GM18907 (cell line): ENCODE measurements around the gene DIDO1.

Source experiments
- ATAC-seq: cut with Tn5 transposase; IDR thresholded peaks from one replicate; pipeline ENCODE4 v1.9.1; 2021; ENCODE audit warnings: mild to moderate bottlenecking, moderate library complexity; ENCODE audit not compliant: unreplicated experiment

DIDO1 gene

DNA sequence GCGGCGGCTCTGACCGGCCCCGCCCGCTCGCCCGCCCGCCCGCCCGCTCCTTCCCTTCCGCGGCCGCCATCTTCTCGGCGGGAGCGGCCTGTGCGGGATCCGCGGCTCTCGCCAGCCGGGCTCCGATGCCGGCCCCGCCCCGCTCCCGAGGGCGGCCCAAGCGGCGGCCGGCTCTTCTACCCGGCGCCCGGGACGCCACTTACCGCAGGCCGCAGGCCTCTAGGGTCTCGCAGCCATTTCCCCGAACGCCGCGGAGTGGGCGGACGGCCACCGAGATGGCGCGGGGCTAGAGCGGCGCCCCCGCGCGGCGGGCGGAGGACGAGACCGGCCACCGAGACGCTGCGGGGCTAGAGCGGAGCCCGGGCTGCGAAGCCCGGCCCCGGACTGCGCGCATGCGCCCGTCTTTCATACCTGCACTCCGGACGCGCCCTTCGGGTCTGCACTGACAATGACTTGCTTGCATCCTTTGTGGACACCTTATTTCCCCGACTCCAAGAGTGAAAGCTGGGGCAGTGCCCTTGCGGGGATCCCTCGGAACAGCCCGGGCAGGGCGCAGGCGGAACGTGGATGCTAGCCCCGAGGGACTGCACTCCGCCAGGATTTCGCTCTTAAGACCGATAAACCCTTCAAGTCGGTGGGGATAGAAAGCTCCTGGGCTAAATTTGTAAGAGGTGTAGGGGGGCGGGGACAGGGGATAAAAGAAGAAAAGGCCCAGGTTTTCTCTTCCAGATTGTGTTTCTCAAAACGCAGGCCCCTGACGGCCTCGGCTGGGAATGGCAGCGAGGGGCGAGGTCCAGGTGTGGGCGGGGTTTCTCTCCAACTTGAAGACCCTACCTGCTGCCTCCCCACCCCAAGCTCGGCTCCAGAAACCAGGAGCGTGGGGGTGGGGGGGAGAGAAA, at the start of gene DIDO1:
Gene DIDO1 (minus strand): TSS at position 277 of the 899 bp plus-strand sequence.
- ATAC-seq: peak; percentile 75

DNA sequence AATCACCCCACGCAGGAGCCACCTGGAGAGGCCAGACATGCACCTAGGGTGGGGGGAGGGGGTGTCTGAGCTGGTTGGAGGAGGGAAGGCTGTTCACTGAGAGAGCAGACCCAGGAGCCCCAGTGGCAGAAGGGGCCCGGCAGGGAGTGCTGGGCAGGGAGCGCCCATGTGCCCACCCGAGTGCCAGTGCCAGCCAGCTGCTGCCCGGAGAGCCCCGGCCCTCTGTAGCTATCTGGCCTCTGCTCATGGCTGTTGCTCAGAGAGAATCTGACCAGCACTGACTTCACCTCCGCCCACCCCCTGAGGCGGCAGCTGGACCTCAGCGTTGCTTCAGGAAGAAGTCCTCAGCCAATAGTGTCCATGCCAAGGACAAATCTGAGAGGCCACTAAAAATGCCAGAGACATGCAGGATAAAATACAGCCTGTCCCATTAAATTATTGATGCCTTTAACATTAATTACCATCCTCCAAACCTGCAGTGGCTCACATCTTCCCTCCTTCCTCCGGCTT, 49.0 kb upstream of the DIDO1 start:
- ATAC-seq: no peak

DNA sequence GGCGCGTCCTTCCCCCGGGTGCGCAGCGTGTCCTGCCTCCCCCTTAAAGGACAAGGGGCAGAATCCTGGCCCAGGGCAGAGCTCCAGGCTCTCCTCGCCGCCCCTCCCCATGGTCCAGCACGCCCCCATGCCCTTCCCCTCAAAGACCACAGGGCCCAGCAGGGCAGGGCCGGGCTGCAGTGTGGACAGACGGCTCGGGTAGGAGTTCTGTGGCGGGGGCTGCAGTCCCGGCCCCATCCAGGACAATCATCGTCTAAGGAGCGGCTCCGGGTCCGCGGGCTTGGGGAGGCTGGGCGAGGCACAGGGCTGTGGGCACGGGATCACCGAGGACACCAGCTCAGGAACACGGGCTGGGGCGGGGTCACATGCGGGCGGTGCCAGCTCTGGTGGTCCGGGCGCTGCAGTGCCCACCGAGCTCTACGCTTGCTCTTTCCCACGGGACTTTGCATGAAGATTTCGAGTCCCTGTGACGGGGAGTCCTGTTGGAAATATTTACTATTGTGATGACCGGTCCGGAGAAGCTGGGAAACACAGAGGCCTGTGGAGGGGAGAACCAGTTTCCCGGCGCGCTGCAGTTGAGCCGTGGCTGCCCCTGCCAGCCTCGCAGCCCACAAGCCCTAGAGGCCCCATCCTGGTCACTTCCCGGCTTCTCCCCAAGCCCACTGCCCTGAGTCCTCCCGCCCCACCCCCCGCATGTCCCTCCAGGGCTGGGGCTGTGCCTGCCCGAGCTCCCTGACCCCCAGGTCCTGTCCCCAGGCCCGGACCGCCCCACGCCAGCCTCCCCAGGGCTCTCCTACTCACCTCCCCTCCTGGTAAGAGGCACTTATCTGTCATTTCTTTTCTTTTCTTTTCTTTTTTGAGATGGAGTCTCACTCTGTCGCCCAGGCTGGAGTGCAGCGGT, 46.8 kb upstream of the DIDO1 start:
- ATAC-seq: no peak

DNA sequence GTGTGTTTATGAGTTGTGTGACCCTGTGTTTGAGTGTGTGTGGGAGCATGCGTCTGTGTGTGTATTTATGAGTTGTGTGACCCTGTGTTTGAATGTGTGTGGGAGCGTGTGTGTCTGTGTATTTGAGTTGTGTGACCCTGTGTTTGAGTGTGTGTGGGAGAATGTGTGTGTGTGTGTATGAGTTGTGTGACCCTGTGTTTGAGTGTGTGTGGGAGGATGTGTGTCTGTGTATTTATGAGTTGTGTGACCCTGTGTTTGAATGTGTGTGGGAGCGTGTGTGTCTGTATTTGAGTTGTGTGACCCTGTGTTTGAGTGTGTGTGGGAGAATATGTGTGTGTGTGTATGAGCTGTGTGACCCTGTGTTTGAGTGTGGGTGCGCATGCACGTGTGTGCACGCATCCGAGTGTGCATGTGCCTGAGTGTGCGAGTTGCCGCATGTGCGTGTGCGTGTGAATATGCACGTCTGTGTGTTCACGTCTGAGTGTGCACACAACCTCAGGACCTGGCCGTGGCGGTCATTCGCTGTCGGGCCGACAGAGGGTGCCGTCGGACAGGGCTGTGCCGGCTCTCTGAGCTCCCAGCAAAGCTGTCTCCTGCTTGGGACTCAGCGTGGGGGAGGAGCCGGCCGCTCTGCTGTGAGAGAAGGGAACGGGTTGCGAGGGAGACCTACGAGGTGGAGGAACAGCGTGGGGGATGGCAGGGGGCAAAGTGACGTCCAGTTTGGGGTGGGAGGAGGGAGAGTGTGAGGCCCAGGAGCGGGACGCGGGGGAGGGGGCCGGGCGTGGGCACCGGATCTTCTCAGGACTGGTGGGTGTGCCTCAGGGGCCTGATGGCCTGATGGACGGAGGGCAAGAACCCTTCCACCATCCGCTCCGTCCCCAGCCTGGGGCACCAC, 45.9 kb upstream of the DIDO1 start:
- peak; percentile 67 for ATAC-seq

DNA sequence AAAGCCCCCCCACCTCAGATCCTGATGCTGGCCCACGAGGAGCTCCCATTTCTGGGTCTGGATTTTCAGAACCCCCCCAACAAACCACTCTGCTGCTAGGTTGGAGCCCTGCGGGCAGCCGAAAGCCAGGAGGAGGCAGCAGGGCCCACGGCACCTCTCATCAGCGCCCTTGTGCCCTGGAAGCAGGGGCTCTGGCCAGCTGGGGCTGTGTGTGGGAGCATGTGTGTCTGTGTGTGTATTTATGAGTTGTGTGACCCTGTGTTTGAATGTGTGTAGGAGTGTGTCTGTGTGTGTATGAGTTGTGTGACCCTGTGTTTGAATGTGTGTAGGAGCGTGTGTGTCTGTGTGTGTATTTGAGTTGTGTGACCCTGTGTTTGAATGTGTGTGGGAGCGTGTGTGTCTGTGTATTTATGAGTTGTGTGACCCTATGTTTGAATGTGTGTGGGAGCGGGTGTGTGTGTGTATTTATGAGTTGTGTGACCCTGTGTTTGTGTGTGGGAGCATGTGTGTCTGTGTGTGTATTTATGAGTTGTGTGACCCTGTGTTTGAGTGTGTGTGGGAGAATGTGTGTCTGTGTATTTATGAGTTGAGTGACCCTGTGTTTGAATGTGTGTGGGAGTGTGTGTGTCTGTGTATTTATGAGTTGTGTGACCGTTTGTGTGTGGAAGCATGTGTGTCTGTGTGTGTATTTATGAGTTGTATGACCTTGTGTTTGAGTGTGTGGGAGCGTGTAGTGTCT, 45.1 kb upstream of the DIDO1 start:
- no peak for ATAC-seq

DNA sequence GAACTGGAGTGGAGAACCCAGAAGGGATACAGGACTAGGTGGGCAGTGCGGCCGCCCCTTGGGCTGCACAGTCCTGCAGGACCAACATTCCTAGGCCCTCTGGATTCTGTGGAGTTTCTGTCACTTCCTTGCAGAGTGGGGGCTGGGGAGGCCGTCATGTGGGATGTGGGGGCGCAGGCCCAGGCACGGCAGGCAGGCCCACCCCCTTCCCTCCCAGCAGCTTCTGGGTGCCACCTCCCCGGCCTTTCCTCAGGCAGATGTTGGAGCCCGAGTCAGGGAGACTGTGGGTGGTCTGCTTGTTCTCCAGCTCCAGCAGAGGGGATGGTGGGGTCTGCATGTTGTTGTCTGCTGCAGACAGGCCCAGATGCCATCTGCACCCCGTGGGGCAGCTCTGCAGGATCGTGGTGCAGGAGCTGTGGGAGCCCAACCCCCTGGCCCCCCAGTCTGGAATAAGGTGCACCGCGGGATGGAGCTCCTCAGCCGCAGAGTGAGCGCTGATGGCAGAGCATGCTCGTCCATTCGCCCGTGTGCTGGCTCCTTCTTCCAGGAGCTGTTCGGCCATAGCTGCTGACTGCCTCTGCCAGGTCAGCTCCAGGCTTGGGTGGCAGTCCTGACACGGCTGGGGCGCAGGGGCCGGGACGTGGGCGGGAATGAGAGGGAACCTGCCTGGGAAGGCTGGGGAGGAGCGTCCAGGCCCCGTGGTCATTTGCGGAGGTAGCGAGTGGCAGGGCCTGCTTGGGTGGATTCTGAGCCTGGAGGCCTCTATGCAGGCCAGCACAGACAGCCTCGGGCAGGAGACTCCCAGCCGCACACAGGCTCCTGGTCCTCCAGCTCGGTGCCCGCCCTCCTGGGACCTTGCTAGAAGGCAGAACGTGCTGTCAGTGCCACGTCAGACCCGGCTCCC, 44.3 kb upstream of the DIDO1 start:
- no peak for ATAC-seq

DNA sequence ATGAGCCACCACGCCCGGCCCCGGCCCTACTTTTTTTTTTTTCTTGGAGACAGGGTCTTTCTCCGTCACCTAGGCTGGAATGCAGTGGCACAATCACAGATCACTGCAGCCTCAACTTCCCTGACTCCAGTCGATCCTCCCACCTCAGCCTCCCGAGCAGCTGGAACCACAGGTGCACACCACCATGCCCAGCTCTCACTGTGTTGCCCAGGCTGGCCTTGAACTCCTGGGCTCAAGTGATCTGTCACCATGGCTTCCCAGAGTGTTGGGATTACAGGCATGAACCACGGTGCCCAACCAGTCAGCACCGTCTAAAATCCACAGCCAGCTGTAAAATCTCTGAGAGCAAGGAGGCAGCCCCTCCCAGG, 43.6 kb upstream of the DIDO1 start:
- ATAC-seq: no peak

DNA sequence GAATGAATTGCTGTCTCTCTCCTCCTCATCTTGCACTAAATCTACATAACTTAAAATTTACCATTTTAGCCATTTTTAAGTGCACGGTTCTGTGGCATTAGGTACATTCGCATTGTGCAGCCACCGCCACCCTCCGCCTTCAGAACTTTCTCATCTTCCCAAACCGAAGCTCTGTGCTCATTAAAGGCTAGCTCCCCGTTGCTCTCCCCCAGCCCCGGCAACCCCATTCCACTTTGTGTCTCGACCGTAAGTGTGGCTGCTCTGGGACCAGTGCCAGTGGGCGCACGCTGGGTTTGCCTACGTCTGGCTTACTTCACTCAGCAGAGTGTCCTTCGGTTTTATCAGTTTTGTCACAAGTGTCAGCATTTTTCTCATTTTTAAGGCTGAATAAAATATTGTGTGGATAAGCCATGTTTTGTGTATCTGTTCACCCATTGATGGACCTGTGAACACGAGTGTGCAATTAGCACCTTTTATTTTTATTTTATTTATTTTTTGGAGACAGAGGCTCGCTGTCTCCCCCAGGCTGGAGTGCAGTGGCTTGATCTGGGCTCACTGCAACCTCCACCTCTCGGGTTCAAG, 43.0 kb upstream of the DIDO1 start:
- ATAC-seq: no peak

DNA sequence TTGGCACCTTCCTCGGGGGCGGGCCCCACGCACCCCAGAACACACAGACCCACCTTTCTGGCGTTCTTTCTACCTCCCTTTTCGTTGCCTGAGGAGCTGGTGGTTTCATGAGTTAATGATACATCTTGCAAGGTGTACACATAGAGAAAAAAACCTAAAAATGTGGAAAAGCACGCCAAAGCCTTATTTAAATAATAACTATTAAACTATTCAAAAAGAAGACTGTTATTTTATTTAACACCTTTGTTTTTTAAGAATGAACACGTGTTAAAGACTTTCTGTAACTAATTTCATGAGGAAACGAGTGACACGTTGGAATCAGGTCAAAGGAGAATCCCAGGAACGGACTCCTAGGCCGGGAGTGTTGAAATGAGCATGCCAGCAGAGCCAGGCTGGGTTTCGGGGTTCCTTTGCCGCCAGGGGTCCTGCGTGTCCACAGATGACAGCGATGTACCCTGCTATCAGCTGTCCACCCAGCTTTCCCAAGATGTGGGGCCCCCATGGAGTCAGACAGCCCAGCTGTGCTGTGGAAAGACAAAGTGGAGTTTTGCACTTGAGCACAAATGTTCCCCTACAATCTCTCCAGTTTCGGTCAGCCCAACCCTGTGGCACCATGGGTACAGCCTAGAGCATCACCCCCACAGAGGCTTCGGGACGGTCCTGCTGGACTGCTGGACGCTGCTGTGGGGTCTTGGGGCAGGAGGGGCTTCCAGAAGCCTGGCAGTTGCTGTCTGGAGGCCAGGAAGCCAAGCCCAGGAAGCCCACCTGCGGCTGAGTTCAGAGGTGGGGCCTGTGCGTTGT, 42.3 kb upstream of the DIDO1 start:
- no peak for ATAC-seq

DNA sequence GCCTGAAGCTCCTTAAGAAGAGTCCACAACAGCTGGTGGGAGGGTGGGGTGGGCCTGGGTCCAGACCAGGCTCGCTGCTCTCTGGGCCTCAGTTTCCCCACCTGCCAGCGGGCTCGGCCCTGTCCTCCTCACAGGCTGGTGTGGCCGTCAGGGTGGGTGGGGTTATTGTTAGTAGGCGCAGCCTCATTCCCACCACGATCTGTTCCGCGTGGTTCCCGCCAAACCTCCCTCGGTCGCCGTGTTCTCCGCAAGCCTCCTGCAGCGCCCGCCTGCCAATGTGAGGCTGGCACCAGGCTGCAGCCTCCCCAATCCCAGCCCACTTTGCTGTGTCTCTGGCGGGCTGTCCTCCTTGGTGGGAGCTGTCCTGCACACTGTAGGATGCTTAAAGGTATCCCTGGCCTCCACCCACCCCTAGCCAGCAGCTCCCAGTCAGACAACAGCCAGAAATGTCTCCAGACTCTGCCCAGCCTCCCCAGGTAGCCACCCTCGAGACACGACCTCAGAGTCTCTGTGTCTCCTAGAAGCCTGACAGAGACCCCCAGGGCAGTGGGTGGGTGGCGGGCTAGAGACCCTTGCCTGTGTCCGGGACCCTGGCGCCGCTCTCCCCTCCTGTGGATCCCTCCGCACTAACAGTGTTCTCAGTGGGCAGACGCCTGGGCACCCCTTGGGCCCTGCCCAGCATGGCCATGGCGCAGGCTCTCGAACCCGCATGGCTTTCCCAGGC, 41.5 kb upstream of the DIDO1 start:
- no peak for ATAC-seq

DNA sequence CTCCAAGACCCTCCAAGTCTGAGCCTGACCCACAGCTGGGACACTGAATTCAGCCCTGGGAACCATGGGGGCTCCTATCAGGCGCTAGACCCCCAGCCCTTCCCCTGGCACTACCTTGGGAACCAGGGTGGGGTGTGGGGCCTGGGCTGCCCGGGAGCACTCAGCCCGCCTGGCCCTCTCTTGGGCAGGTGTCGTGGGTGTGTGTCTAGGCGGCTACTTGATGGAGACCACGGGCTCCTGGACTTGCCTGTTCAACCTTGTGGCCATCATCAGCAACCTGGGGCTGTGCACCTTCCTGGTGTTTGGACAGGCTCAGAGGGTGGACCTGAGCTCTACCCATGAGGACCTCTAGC, 40.8 kb upstream of the DIDO1 start:
- no peak for ATAC-seq

DNA sequence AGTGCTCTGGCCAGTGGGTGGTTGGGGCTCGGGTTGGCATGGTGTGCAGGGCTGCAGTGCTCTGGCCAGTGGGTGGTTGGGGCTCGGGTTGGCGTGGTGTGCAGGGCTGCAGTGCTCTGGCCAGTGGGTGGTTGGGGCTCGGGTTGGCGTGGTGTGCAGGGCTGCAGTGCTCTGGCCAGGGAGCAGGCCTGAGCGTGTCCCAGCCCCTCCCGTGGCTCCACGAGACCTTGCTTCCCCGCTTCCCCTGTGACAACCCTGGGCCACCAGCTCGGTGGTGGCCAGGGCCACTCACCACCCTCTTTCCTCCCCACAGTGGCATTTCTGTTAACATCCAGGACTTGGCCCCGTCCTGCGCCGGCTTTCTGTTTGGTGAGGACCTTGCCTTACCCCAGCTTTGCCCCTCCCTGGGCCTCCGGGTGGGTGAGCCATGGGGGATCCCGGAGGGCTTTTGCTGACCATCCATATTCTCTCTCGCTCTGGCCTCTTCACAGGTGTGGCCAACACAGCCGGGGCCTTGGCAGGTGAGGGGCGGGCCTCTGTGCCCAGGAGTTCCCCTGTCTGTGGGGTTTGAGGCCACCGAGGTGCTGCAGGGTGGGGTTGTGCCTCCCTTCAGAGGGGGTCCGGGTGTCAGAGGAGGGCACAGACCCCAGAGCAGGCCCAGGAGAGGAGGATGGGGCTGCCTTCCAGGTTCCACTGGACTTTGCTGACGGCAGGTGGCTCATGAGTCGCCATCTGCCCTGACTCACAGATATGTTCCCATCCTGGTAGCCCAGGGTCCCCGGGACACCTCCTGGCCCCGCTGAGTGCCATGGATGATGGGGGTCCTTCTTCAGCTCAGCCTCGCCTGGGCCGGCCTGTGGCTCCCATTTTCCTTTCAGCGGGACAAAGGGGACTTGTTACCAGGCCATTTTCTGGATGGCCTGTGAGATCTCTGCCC, 40.2 kb upstream of the DIDO1 start:
- no peak for ATAC-seq

DNA sequence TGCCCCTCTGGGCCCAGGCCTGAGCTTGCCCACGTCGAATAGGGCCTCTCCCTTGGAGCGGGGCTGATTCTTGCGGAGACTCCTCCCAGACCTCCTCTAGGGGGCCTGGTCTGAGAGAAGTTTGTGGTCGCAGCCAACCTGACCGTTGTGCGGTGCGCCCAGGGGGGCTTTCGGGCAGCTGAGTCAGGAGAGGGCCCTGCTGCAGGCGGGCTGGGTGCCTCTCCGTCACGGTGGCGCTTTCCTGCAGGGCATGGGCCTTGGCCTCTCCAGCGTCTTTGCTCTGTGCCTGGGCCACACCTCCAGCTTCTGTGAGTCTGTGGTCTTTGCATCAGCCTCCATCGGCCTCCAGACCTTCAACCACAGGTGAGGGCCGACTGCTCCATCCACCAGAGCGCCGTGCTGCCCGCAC, 39.1 kb upstream of the DIDO1 start:
- ATAC-seq: no peak

DNA sequence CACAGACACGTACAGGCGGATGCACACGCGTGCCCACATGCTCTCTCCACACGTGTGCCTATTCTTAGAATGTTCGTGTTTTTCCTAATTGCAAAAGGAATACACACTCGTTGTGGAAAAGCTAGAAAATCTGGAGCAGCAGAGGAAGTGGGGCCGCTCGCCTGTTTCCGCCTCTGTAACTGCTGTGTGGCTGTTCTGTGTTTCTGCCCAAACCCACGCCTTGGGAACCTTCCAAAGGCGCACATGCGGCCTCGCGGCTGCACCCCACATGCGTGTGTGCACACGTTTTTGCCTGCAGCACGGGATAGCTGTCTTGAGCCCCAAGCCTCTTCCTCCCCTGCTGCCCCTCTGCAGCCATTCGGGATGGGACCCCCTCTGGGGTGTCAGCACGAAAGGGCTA, 38.4 kb upstream of the DIDO1 start:
- no peak for ATAC-seq

DNA sequence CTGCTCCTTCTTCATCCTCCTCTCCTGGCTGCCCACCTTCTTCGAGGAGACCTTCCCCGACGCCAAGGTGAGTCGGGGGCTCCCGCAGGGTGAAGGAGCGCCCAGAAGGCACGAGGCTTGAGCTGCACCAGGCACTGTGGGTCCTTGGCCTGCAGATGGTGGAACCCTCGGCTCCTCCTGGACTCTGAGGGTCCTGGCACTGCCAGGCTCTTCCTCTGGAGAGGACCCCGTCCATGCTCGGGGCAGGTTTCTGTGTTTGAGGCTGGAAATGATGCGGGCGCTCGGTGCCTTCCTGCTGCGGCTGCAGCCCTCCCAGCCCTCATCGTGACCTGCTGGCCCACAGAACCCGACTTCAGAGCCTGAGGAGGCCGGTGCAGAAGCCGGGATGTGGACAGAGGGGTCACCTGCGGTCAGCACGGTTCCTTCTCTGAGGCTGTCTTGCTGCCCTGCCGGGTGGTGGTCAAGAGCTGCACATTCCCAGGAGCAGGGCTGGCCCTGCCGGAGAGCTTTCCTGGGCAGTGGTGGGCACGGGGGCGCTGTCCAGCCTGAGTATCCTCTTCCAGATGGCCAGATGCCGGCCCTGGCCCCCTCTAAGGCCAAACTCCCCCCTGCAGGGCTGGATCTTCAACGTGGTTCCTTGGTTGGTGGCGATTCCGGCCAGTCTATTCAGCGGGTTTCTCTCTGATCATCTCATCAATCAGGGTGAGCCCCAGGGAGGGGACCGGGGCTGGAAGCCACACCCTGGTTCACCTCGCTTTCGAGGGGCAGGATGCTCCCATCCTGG, 37.5 kb upstream of the DIDO1 start:
- ATAC-seq: no peak
